Measurements from ENCODE around the gene ATP8B4. TPM values are rescaled to one million over a fixed set of nuclear protein-coding genes. Genes with fewer than 3 reads are reported as not detected.

The ATP8B4 gene
- total and polyA plus RNA-seq, 2 donors (not counting 3 experiments of a cell fraction or from before 2014, with no cell fraction given), result not detected

DNA sequence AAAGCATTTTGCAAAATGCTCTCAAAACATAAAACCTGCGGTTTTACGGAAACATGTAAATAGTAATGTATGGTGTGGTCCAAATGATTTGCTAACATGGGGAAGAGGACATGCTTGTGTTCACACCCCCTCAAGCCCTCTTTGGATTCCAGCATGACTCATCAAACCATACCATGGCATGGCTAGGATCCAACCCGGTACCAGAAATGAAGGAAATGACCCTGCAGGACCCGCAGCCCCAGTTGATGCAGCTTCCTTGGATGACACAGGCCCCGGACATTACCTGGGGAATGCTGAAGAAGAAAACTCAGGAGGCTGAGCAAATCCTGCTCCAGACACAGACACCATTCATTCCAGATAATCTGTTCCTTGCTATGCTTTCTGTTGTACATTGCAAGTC, 275.3 kb downstream of the ATP8B4 start:
- Histone ChIP-seq H3K27ac (ENCODE audit: insufficient read depth, low read depth, low read length) (no peak overlapping the region), H3K4me1 (ENCODE audit: control insufficient read depth, extremely low read depth, insufficient read depth, low read length) (no peaks in the 10 kb centered on the region), H3K4me3 (replicated peaks in 1 of 3; ENCODE audit: insufficient read depth in 1 of 3, low read depth in 1 of 3, low read length in 3 of 3) (no peak overlapping the region), H4K20me1 (replicated peaks; ENCODE audit: control insufficient read depth, extremely low read depth, insufficient read depth, low read length) (no peaks in the 10 kb centered on the region), H3K27me3 (ENCODE audit: control insufficient read depth in 2 of 2, insufficient read depth in 2 of 2, low read length in 2 of 2) (no peaks in the 10 kb centered on the region), H3K9me3 (replicated peaks; ENCODE audit: control insufficient read depth, insufficient read depth, low read length) (no peaks in the 10 kb centered on the region), H2AFZ (ENCODE audit: low read depth, low read length) (no peak overlapping the region), H3K9ac (replicated peaks; ENCODE audit: extremely low read depth, insufficient read depth, low read length) (no peak overlapping the region), H3K4me2 (ENCODE audit: insufficient read depth, low read length) (no peak overlapping the region), H3K36me3 (ENCODE audit: control insufficient read depth in 2 of 2, extremely low read depth in 1 of 2, insufficient read depth in 2 of 2, low read length in 2 of 2) (no peaks in the 10 kb centered on the region), H3K79me2 (ENCODE audit: control insufficient read depth, insufficient read depth, low read length) (no peaks in the 10 kb centered on the region), H3K9me1 (replicated peaks; ENCODE audit: control insufficient read depth, extremely low read depth, insufficient read depth, low read length) (no peaks in the 10 kb centered on the region)
- dilution Hi-C loops (cut with MboI; ENCODE audit: extremely low pct_ligation_motif_present, low sequenced_read_pairs), result no loop called here
- FAIRE-seq (no peak), DNase-seq (ENCODE audit: low read depth, low spot score) (no peak)
- no peak for TF ChIP-seq POLR2AphosphoS5 (IDR thresholded peaks at IDR 0.05; ENCODE audit: insufficient read depth, low read depth, low read length)
- TF ChIP-seq, protein P1, sequence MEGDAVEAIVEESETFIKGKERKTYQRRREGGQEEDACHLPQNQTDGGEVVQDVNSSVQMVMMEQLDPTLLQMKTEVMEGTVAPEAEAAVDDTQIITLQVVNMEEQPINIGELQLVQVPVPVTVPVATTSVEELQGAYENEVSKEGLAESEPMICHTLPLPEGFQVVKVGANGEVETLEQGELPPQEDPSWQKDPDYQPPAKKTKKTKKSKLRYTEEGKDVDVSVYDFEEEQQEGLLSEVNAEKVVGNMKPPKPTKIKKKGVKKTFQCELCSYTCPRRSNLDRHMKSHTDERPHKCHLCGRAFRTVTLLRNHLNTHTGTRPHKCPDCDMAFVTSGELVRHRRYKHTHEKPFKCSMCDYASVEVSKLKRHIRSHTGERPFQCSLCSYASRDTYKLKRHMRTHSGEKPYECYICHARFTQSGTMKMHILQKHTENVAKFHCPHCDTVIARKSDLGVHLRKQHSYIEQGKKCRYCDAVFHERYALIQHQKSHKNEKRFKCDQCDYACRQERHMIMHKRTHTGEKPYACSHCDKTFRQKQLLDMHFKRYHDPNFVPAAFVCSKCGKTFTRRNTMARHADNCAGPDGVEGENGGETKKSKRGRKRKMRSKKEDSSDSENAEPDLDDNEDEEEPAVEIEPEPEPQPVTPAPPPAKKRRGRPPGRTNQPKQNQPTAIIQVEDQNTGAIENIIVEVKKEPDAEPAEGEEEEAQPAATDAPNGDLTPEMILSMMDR (IDR thresholded peaks at IDR 0.05; ENCODE audit: extremely low read depth in 1 of 2, insufficient read depth in 1 of 2, low read depth in 1 of 2, low read length in 2 of 2), result no peak
- no peak for TF ChIP-seq MYC (IDR thresholded peaks at IDR 0.05; ENCODE audit: low read depth, low read length)
- TF ChIP-seq EZH2 (IDR thresholded peaks at IDR 0.05; ENCODE audit: borderline replicate concordance, low read depth, low read length, severe bottlenecking), result no peak
- TF ChIP-seq FOS (IDR thresholded peaks at IDR 0.05; ENCODE audit: borderline replicate concordance, insufficient read depth, low read length), result peak; percentile 22
- TF ChIP-seq MAX (IDR thresholded peaks at IDR 0.05; ENCODE audit: insufficient read depth, insufficient read length), result no peak
- ChIA-PET CTCF (no interaction called here), POLR2A (no interaction called here)
- intact Hi-C loops (cut with micrococcal nuclease), result no loop called here
- no TSS peak for BruUV-seq (replicated peaks)

Data from endothelial cell of umbilical vein (primary cell).